Mesothelial cell of epicardium (in vitro differentiated cells): ENCODE results near the gene TMEM150A. TPM values are rescaled to one million over a fixed set of nuclear protein-coding genes. Genes with fewer than 3 reads are reported as not detected.
"Not testable (repeated sequence)": the region's sequence is repeated elsewhere in the genome, so short reads cannot be mapped to it uniquely, and the experiment has no call there.

Experiments used
- DNase-seq, 2 experiments: peaks; one replicate each; pipeline ENCODE4 v3.0.0; 2021; ENCODE audit warnings: low spot score in 2 of 2; ENCODE audit not compliant: unreplicated experiment in 2 of 2
- H3K27ac Mint-ChIP-seq: 2 replicates; pipeline ENCODE4 v1.8.0; 2021; ENCODE audit warnings: mixed read lengths
- H3K27me3 Mint-ChIP-seq: 2 replicates; pipeline ENCODE4 v1.8.0; 2021; ENCODE audit warnings: low read depth, mixed read lengths
- H3K36me3 Mint-ChIP-seq: 2 replicates; pipeline ENCODE4 v1.8.0; 2021; ENCODE audit warnings: mixed read lengths
- H3K4me1 Mint-ChIP-seq: 2 replicates; pipeline ENCODE4 v1.8.0; 2021; ENCODE audit warnings: mixed read lengths
- H3K4me3 Mint-ChIP-seq: 2 replicates; pipeline ENCODE4 v1.8.0; 2021; ENCODE audit warnings: mild to moderate bottlenecking, moderate library complexity, mixed read lengths
- H3K9me3 Mint-ChIP-seq: 2 replicates; pipeline ENCODE4 v1.8.0; 2021; ENCODE audit warnings: mixed read lengths
- total RNA-seq: library from RNA; stranded (reverse); gene quantifications from 3 replicates; pipeline ENCODE4 v1.2.1, GENCODE V29; 2021
- TF ChIP-seq, protein P1 (sequence below): fragments of 200-600 bp; sonication (generic); IDR thresholded peaks from one replicate; pipeline ENCODE4 v1.5.0; 2021; ENCODE audit warnings: antibody characterized with exemption; ENCODE audit not compliant: unreplicated experiment

The TMEM150A gene
- total RNA-seq, 1 donor from 2014 or later = 13.5 TPM

DNA sequence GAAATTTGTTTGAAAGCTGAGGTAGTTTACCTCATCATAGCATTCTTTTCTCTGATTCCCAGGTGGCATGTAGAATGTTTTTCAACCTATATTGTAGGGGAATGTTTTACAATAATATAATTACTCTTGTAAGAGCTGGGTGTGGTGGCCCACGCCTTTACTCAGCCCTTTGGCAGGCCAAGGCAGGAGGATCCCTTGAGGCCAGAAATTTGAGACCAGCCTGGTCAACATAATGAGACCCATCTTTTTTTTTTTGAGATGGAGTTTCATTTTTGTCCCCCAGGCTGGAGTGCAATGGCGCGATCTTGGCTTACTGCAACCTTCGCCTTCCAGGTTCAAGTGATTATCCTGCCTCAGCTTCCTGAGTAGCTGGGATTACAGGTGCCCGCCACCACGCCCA lies 17.1 kb upstream of the TMEM150A start:
- Mint-ChIP-seq H3K27me3 (no peaks in the 10 kb centered on the region), H3K4me1 (peaks cover 14% of the 10 kb centered on the region), H3K27ac (no peak overlapping the region), H3K4me3 (no peak overlapping the region), H3K9me3 (no peaks in the 10 kb centered on the region), H3K36me3 (peaks cover 20% of the 10 kb centered on the region)
- no peak for DNase-seq
- TF ChIP-seq, protein P1, sequence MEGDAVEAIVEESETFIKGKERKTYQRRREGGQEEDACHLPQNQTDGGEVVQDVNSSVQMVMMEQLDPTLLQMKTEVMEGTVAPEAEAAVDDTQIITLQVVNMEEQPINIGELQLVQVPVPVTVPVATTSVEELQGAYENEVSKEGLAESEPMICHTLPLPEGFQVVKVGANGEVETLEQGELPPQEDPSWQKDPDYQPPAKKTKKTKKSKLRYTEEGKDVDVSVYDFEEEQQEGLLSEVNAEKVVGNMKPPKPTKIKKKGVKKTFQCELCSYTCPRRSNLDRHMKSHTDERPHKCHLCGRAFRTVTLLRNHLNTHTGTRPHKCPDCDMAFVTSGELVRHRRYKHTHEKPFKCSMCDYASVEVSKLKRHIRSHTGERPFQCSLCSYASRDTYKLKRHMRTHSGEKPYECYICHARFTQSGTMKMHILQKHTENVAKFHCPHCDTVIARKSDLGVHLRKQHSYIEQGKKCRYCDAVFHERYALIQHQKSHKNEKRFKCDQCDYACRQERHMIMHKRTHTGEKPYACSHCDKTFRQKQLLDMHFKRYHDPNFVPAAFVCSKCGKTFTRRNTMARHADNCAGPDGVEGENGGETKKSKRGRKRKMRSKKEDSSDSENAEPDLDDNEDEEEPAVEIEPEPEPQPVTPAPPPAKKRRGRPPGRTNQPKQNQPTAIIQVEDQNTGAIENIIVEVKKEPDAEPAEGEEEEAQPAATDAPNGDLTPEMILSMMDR = no peak

DNA sequence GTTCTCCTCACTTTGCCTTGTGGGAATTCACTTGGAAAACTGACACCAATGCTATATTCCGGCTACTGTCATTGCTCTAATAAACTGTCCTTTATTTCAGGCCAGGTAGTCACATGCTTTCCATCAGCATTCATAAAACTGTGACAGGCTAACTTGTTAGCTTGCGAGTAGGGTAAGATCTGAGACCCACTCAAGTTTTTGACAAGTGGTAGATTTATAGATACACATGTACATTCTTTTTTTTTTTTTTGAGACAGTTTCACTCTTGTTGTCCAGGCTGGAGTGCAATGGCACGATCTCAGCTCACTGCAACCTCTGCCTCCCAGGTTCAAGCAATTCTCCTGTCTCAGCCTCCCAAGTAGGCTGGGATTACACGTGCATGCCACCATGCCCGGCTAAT lies 15.2 kb upstream of the TMEM150A start:
- not testable (repeated sequence) for H3K27me3 Mint-ChIP-seq, H3K9me3 Mint-ChIP-seq, H3K36me3 Mint-ChIP-seq, DNase-seq
- Mint-ChIP-seq H3K4me1 (peaks cover 14% of the 10 kb centered on the region), H3K4me3 (peak overlapping the region; percentile 93), H3K27ac (peak overlapping the region; percentile 83)

DNA sequence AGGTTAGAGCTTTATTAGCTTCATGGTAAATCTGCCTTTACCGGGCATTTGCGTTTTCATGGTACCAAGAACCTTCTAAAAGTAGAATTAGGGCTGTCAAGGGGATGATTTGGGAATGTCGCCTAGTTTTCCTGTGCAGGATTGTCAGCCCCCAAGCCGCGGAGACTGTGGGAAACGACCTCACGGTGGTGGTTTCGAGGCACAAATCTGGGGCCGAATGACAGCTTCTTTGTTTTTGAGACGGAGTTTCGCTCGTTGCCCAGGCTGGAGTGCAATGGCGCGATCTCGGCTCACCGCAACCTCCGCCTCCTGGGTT lies 12.9 kb upstream of the TMEM150A start:
- DNase-seq = no peak
- TF ChIP-seq, protein P1 = no peak
- H3K4me1 Mint-ChIP-seq = peaks cover 21% of the 10 kb centered on the region
- no peaks in the 10 kb centered on the region for H3K27me3 Mint-ChIP-seq
- no peak overlapping the region for H3K27ac Mint-ChIP-seq
- peaks cover 3% of the 10 kb centered on the region for H3K36me3 Mint-ChIP-seq
- no peaks in the 10 kb centered on the region for H3K9me3 Mint-ChIP-seq
- H3K4me3 Mint-ChIP-seq = peak overlapping the region; percentile 93

DNA sequence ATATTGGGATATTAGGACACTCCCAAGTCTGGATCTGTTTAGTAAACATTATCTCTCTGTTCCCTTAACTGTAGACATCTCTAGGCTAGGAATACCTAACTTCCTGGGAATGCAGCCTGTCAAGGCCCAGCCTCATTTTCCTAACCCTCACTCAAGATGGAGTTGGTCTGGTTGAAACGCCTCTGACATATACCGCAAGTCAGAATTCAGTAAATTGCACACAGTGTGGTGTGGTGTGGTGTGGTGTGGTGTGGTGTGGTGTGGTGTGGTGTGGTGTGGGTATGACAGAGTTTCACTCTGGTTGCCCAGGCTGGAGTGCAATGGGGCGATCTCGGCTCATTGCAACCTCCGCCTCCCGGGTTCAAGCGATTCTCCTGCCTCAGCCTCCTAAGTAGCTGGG lies 12.3 kb upstream of the TMEM150A start:
- DNase-seq, H3K27ac Mint-ChIP-seq, H3K4me3 Mint-ChIP-seq, H3K9me3 Mint-ChIP-seq, H3K27me3 Mint-ChIP-seq, H3K36me3 Mint-ChIP-seq: not testable (repeated sequence)
- peaks cover 25% of the 10 kb centered on the region for H3K4me1 Mint-ChIP-seq

DNA sequence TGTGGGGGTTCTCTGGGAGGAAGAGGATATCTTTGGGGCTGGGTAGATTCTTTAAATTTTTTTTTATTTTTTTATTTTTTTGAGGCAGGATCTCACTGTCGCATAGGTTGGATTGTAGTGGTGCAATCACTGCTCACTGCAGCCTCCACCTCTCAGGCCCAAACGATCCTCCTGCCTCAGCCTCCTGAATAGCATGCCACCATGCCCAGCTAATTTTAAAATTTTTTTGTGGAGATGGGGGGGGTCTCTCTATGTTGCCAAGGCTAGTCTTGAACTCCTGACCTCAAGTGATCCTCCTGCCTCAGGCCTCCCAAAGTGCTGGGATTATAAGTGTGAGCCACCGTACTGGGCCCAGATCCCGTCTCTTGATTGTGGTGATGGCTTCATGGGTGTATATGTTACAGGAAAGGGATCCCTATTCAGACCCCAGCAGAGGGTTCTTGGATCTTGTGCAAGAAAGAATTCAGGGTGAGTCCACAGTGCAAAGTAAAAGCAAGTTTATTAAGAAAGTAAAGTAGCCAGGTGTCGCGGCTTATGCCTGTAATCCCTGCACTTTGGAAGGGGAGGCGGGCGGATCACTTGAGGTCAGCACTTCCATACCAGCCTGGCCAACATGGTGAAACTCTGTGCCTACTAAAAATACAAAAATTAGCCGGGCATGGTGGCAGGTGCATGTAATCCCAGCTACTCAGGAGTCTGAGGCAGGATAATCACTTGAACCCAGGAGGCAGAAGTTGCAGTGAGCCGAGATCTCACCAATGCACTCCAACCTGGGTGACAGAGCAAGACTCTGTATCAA lies 11.4 kb upstream of the TMEM150A start:
- H3K27me3 Mint-ChIP-seq = no peaks in the 10 kb centered on the region
- no peaks in the 10 kb centered on the region for H3K9me3 Mint-ChIP-seq
- H3K4me1 Mint-ChIP-seq = peaks cover 22% of the 10 kb centered on the region
- no peak overlapping the region for H3K4me3 Mint-ChIP-seq
- peak overlapping the region; percentile 30 for H3K27ac Mint-ChIP-seq
- DNase-seq = no peak
- TF ChIP-seq, protein P1 = no peak
- peaks cover under 1% of the 10 kb centered on the region for H3K36me3 Mint-ChIP-seq

DNA sequence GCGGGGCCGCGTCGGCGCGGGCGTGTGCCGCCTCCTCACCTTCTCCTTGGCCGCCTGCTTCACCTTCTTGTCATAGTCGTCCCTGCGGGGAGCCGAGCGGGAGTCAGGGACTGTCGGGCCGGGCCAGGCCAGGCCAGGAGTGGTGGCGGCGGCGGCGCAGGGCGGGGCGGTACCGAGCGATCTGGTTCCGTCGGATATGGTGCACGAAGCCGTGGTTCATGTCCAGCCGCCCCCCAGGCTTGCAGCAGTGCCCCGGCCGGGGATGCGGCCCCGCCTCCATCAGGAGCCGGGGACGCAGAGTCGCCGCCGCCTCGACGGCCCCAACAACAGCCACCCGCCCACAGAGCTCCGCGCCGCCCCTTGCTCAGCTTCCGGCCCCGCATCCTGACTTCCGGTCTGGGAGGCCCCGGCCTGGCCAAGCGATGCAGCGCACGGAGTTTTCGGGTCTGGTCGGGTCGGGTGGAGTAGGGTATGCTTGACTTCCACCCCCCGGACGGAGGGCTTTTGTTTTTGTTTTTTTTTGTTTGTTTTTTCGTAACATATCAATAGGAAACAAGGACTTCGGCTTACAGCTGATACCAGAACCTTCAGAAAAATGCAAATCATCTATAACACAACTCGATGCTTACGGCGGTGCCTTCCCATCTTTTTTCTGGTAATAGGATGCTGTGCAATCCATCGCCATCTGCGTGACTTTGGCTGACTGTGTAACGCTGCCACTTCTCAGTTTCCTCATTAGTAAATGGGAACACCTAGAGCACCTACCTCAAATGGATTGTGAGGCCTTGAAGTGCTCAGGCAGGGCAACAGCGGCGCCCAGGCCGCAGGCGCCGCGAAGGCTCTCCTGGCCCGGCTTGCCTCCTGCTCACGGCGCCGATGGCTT lies 9.4 kb upstream of the TMEM150A start, which contains the start of gene C2orf68:
Gene C2orf68 (minus strand): TSS at position 362 of the 883 bp plus-strand sequence. CDS start 82 bp downstream, at position 280.
- peak; percentile 68 to 83 for DNase-seq
- peak within 1 kb of the TSS; percentile 97 for H3K27ac Mint-ChIP-seq

More for the DNA sequence above, 9.4 kb upstream of the TMEM150A start, which contains the start of gene C2orf68:
- H3K36me3 Mint-ChIP-seq = peaks cover 9% of the 10 kb centered on the region
- no peaks in the 10 kb centered on the region for H3K9me3 Mint-ChIP-seq
- peak within 1 kb of the TSS; percentile 97 for H3K4me3 Mint-ChIP-seq
- H3K27me3 Mint-ChIP-seq = no peaks in the 10 kb centered on the region
- H3K4me1 Mint-ChIP-seq = peaks cover 25% of the 10 kb centered on the region
- TF ChIP-seq, protein P1 = no peak
